ENCODE results near the gene PACSIN1. TPM values are rescaled to one million over a fixed set of nuclear protein-coding genes. Genes with fewer than 3 reads are reported as not detected.

Gene PACSIN1
- total and polyA plus RNA-seq, 2 donors (not counting 3 experiments of a cell fraction or from before 2014, with no cell fraction given) = 0.03 TPM; not detected in 1

GRCh38 chr6:34527751-34528670, 62.1 kb downstream of the PACSIN1 start:
- Histone ChIP-seq H3K27ac (ENCODE audit: insufficient read depth, low read depth, low read length) (no peak overlapping the region), H3K4me1 (ENCODE audit: control insufficient read depth, extremely low read depth, insufficient read depth, low read length) (peaks cover 2% of the 10 kb centered on the region), H3K27me3 (ENCODE audit: control insufficient read depth in 2 of 2, insufficient read depth in 2 of 2, low read length in 2 of 2) (no peaks in the 10 kb centered on the region), H4K20me1 (replicated peaks; ENCODE audit: control insufficient read depth, extremely low read depth, insufficient read depth, low read length) (no peaks in the 10 kb centered on the region), H3K4me3 (replicated peaks in 1 of 3; ENCODE audit: insufficient read depth in 1 of 3, low read depth in 1 of 3, low read length in 3 of 3) (no peak overlapping the region), H2AFZ (ENCODE audit: low read depth, low read length) (no peak overlapping the region), H3K4me2 (ENCODE audit: insufficient read depth, low read length) (no peak overlapping the region), H3K9ac (replicated peaks; ENCODE audit: extremely low read depth, insufficient read depth, low read length) (no peak overlapping the region), H3K36me3 (ENCODE audit: control insufficient read depth in 2 of 2, extremely low read depth in 1 of 2, insufficient read depth in 2 of 2, low read length in 2 of 2) (no peaks in the 10 kb centered on the region), H3K79me2 (ENCODE audit: control insufficient read depth, insufficient read depth, low read length) (no peaks in the 10 kb centered on the region), H3K9me1 (replicated peaks; ENCODE audit: control insufficient read depth, extremely low read depth, insufficient read depth, low read length) (no peaks in the 10 kb centered on the region), H3K9me3 (replicated peaks; ENCODE audit: control insufficient read depth, insufficient read depth, low read length) (no peaks in the 10 kb centered on the region)
- CTCF ChIA-PET = interaction anchor here (1.0 to 3.3 kb wide), 3 partner anchors 12 to 81 kb away, joined by 3 to 39 read pairs (median 15); no protein-coding TSS in a partner anchor
- TF ChIP-seq, protein P1, sequence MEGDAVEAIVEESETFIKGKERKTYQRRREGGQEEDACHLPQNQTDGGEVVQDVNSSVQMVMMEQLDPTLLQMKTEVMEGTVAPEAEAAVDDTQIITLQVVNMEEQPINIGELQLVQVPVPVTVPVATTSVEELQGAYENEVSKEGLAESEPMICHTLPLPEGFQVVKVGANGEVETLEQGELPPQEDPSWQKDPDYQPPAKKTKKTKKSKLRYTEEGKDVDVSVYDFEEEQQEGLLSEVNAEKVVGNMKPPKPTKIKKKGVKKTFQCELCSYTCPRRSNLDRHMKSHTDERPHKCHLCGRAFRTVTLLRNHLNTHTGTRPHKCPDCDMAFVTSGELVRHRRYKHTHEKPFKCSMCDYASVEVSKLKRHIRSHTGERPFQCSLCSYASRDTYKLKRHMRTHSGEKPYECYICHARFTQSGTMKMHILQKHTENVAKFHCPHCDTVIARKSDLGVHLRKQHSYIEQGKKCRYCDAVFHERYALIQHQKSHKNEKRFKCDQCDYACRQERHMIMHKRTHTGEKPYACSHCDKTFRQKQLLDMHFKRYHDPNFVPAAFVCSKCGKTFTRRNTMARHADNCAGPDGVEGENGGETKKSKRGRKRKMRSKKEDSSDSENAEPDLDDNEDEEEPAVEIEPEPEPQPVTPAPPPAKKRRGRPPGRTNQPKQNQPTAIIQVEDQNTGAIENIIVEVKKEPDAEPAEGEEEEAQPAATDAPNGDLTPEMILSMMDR (IDR thresholded peaks at IDR 0.05; ENCODE audit: extremely low read depth in 1 of 2, insufficient read depth in 1 of 2, low read depth in 1 of 2, low read length in 2 of 2) = no peak
- TF ChIP-seq MYC (IDR thresholded peaks at IDR 0.05; ENCODE audit: low read depth, low read length) (no peak), POLR2AphosphoS5 (IDR thresholded peaks at IDR 0.05; ENCODE audit: insufficient read depth, low read depth, low read length) (no peak), MAX (IDR thresholded peaks at IDR 0.05; ENCODE audit: insufficient read depth, insufficient read length) (no peak), EZH2 (IDR thresholded peaks at IDR 0.05; ENCODE audit: borderline replicate concordance, low read depth, low read length, severe bottlenecking) (no peak), FOS (IDR thresholded peaks at IDR 0.05; ENCODE audit: borderline replicate concordance, insufficient read depth, low read length) (no peak)
- intact Hi-C loops (cut with micrococcal nuclease) = loop anchor here (1.0 to 5.0 kb wide), 4 partner anchors 34 to 612 kb away; partner anchors contain the start of gene SNRPC
- no peak for FAIRE-seq
- POLR2A ChIA-PET = no interaction called here
- no peak for DNase-seq (ENCODE audit: low read depth, low spot score)
- dilution Hi-C loops (cut with MboI; ENCODE audit: extremely low pct_ligation_motif_present, low sequenced_read_pairs) = no loop called here
- BruUV-seq (replicated peaks) = no TSS peak

Measured in endothelial cell of umbilical vein (primary cell).